Measurements from ENCODE around the gene SDHAF2.

GRCh38 chr11:61416941-61417340 is 13.0 kb upstream of the SDHAF2 start:
- TF ChIP-seq CTCF (IDR thresholded peaks at IDR 0.05) (no peak), POLR2A (IDR thresholded peaks at IDR 0.05) (no peak)

All from heart left ventricle (tissue), 13 donors.